Stimulated activated CD4-positive, alpha-beta T cell treated with anti-CD3 and anti-CD28 coated beads, Interleukin-4, amount 100 ng/mL, for 1 hour (primary cell): ENCODE data around the gene RBM19.
A peak's percentile ranks its signal among the peaks of the same experiment; 100 is the strongest.
"Not testable (repeated sequence)": the region's sequence is repeated elsewhere in the genome, so short reads cannot be mapped to it uniquely, and the experiment has no call there.

Source experiments
- DNase-seq: peaks from one replicate; pipeline ENCODE4 v3.0.0-alpha.2; 2020

RBM19 gene

GRCh38 chr12:113965951-113966797, at the start of gene RBM19:
Gene RBM19 (minus strand): TSS chr12:113966325. CDS start chr12:113966227, 98 bp downstream.
- DNase-seq, result peak; percentile 97

- DNase-seq, result no peak
Observed at GRCh38 chr12:114015851-114016250, 49.7 kb upstream of the RBM19 start.

GRCh38 chr12:114013575-114014345, 47.6 kb upstream of the RBM19 start:
- DNase-seq, result no peak

DNA sequence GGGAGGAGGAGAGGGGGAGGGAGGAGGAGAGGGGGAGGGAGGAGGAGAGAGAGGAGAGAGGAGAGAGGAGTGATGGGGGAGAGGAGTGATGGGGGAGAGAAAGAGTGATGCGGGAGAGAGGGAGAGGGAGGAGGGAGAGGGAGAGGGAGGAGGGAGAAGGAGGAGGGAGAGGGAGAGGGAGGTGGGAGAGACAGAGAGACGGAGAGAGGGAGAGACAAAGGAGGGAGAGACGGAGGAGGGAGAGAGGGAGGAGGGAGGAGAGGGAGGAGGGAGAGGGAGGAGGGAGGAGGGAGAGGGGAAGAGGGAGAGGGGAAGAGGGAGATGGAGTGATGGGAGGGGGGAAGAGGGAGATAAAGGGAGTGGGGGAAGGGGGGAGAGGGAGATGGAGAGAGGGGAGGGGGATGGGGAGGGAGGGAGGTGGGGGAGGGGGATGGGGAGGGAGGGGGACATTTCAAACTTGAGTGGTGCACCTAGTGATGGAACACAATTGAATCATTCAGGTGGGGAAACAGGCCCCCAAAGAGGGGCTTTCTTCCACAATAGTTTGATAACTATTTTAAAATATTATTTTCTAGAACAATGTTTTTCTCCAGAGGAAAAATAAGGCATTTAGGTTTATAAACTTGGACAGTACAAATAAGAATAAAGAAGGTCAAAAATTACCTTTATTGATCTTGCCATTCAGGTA, 46.8 kb upstream of the RBM19 start:
- DNase-seq, result no peak

DNA sequence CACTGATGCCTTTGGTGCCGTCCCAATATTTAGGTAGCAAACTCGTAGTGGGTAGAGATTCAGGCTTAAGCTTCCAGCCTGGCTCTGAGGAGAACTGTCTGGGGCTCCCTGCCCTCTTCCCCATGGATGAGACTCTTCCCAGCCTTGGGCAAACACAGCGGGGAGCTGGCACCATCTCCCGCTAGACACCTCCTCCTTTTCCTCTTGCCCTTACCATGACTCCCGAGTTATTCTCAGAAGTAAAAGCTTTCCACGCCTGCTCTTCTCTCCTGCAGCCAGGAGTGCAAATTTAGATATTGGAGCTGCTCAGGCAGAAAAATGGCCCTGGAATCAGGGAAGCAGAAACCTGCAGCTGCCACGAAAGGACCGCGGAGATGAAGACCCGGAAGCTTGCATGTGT, 45.6 kb upstream of the RBM19 start:
- no peak for DNase-seq

- no peak for DNase-seq
Observed at GRCh38 chr12:114006482-114007425, 40.6 kb upstream of the RBM19 start.

DNA sequence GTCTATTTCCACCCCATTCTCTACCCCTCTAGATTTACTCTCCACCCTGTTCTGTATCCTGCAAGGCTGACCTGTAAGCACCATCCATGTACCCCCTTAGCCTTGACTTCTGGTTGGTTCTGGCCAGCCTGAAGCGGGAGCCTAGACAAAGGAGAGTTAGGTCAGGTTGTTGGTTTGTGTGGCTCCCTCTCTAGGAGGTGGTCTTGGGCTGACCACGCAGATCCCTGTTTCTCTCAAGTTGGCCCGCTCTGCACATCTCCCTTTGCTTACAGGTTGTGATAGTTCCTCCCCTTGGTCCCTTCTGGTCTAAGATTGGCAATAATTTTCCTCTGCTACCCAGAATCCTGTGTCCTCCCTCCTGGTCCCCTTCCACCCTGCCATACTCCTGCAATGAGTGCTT, 38.3 kb upstream of the RBM19 start:
- no peak for DNase-seq

DNA sequence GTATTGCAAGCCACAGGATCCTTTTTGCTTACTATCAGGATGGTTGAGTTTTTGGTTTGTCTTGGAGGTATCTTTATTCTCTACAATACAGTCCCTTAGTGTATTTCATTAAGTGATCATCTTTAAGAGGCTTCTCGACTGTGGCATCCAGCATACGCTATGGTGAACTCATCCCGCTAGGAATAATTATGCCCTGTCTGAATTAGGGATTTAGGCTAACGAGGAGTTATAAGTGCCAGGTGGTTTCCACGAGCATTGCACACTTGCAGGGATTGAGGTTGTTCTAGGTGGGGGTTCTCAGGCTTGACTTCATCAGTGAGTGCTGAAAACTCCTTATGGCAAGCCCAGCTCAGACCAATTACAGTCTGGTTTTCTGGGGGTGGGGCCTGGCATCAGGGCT, 37.2 kb upstream of the RBM19 start:
- no peak for DNase-seq

DNA sequence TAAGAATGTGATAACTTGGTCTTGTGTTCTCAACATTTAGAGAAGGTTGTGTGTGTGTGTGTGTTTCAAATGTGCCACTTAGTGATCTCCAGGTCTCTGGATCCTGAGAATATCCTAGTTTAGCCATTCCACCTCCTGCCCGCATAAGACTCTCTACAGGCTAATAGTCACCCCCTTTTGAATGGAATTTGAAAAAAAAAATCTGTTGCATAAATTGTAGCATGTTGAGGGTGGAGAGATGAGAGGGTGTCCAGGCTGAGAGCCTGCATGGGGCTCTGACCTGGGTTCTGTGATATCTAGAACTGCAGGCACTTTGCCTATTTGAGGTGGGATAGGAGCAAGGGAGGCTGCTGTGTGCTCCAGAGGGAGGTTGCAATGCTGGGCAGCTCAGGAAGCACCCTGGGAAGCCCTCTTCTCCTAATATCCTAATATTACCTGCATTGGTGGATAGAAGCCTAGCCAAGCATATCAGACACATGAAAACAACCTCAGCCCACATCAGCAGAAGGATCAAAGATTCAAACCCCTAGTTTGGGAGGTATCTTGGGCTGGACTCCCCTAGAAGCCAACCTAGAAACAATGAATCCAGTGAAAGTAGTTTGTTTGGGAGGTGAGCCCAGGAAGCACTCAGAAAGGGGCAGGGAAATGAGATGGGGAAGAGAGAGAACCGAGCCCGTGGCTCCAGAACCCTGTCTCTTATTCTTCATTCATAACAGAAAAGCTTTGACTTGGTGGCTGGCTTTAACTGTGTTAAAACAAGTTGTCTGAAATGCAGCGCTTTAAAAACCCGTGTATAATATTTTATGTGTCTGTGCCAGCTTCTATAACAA, 35.6 kb upstream of the RBM19 start:
- DNase-seq, result no peak

- no peak for DNase-seq
Observed at GRCh38 chr12:114000861-114001260, 34.7 kb upstream of the RBM19 start.

GRCh38 chr12:114000261-114000660, 34.1 kb upstream of the RBM19 start:
- DNase-seq, result not testable (repeated sequence)

- DNase-seq, result no peak
Observed at GRCh38 chr12:113997365-113997764, 31.2 kb upstream of the RBM19 start.

DNA sequence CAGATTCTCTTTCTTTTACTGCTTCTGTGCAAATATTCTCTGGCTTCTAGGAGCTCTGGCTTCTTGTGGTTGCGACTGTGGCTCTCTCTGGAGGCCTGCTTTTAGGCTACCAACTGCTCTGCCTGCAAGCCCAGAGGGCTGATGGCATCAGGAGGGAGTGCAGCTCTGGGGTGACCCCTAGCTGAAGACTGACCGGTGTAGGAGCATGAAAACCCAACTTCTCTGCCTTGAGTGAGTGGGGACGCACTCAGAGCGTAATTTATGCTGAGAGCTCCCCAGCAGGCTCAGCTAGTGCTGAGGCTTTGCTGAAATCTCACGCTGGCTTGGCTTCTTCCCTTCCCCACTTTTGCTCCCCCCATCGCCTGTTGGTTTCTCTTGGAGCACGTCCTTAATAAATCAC, 29.9 kb upstream of the RBM19 start:
- DNase-seq, result no peak

- DNase-seq, result no peak
Observed at GRCh38 chr12:113994051-113994450, 27.9 kb upstream of the RBM19 start.

GRCh38 chr12:113992751-113993150, 26.6 kb upstream of the RBM19 start:
- DNase-seq, result not testable (repeated sequence)

- DNase-seq, result no peak
Observed at GRCh38 chr12:113991224-113992044, 25.3 kb upstream of the RBM19 start.

DNA sequence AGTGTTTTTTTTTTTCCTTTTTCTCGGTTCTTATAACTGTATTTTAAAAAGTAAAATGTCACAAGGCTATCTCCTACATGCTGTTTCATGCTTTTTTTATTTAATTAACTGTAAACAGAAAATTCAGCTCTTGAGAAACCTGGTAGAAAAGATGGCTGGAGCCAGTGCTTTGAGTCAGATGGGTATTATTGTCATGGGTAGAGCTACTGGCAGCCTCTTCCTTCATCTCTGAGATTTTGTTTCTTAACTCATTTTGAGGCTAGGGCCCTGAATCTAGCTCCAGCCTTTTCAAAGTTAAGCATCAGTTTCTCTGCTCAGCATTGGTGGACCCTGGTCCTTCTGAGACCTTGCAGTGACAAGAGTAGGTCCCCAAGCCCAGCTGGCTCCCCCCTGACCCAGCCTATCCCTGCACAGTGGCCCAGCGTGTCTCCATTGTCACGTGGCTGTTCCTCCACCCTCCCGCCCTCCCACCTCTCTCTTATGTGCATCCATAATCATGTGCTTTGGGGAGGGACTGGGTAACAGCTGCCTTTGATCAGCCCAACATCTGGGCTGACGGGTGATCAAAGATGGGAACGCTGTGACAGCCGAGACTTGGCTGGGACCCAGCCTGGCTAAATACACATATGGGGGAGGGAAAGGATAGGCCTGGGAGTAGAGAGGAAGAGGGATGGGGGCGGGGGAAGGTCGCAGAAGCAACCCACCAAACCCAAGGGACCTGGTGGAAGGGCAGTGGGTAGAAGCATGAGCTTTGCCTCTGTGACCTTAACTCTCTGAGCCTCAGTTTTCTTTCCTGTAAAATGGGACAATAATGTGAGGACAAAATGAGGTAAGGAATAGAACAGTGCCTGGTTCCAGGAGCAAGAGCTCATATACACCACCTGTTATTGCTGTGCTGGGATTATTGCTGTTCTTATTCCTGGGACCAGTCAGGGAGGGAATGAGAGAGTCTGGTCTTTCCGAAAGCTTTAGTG, 24.4 kb upstream of the RBM19 start:
- no peak for DNase-seq

- DNase-seq, result no peak
Observed at GRCh38 chr12:113988976-113989375, 22.9 kb upstream of the RBM19 start.

GRCh38 chr12:113988064-113988451, 21.9 kb upstream of the RBM19 start:
- DNase-seq, result no peak
